GM18870 (cell line): Measurements from ENCODE around the gene PIK3CB.
"Not testable (repeated sequence)": the region's sequence is repeated elsewhere in the genome, so short reads cannot be mapped to it uniquely, and the experiment has no call there.

ENCODE experiments used
- ATAC-seq: cut with Tn5 transposase; IDR thresholded peaks from one replicate; pipeline ENCODE4 v1.9.1; 2021; ENCODE audit warnings: moderate library complexity; ENCODE audit not compliant: unreplicated experiment

Gene PIK3CB

DNA sequence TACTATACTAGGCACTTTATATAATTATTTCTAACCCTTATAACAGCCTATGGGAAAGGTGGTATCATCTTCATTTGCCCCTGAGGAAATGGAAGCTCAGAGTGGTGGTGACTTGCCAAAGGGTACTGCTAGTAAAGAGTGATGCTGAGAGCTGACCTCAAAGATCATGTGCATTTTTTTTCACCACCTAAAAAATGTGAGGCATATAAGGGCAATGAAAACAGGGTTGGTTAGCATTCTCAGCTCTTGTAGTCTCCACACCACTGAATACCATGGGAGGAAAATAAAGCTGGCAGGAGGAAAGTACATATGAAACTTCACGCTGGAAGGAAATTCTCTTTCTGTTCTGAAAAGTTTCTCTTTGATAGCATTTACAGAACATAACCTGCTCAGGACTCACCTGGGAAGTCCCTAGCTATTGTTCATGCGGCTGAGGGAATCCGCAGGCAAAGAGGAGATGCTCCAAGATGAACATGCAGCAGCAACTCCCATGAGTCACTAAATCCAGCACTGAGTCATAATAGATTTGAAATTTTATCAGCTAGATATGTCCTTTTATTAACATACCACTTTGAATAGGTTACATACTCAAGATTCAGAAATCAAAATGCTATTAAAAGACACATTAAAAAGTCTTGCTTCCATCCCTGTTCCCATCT is 208.9 kb downstream of the PIK3CB start:
- no peak for ATAC-seq

DNA sequence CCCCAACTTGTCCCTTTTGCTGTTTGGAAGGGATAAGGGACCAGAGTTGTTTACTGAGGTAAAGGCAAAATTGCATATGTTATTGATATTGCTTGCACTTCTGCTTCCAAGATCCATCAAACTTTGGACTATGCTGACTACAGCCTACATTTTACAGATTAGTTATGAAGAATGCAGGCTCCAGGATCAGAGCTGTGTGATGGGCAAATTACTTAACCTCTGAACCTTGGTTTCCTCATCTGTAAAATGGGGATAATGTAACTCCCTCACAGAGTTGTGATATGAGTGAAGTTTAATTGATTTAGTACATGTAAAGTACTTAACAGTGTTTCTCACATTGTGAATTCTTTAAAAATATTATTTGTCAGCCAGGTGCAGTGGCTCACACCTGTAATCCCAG is 210.2 kb downstream of the PIK3CB start:
- ATAC-seq: no peak

GRCh38 chr3:138620431-138620830 is 214.3 kb downstream of the PIK3CB start:
- ATAC-seq: no peak

GRCh38 chr3:138615462-138615861 is 219.3 kb downstream of the PIK3CB start:
- no peak for ATAC-seq

GRCh38 chr3:138609898-138610266 is 224.8 kb downstream of the PIK3CB start:
- ATAC-seq: no peak

- ATAC-seq: peak; percentile 55
Measured at GRCh38 chr3:138608322-138609135, 226.2 kb downstream of the PIK3CB start, which contains the start of gene FAIM. Gene FAIM, plus strand, starts transcription at chr3:138608771. Its CDS starts 10,956 bp downstream, at chr3:138619727.

- not testable (repeated sequence) for ATAC-seq
Measured at GRCh38 chr3:138604106-138604595, 230.6 kb downstream of the PIK3CB start.
